GM19328 (cell line): ENCODE results near the gene VPS13D.
"Not testable (repeated sequence)": the region's sequence is repeated elsewhere in the genome, so short reads cannot be mapped to it uniquely, and the experiment has no call there.

Experiments
- ATAC-seq: cut with Tn5 transposase; IDR thresholded peaks from one replicate; pipeline ENCODE4 v1.9.1; 2021; ENCODE audit warnings: mild to moderate bottlenecking, moderate library complexity; ENCODE audit not compliant: unreplicated experiment

VPS13D gene

GRCh38 chr1:12200208-12200607 is 29.6 kb upstream of the VPS13D start:
- ATAC-seq, result no peak

- no peak for ATAC-seq
Measured at GRCh38 chr1:12201352-12202189, 28.3 kb upstream of the VPS13D start.

- no peak for ATAC-seq
Measured at GRCh38 chr1:12202190-12202497, 27.7 kb upstream of the VPS13D start.

- ATAC-seq, result no peak
Measured at GRCh38 chr1:12202577-12202976, 27.3 kb upstream of the VPS13D start.

- ATAC-seq, result no peak
Measured at GRCh38 chr1:12203216-12204007, 26.4 kb upstream of the VPS13D start.

- ATAC-seq, result no peak
Measured at GRCh38 chr1:12204140-12204539, 25.7 kb upstream of the VPS13D start.

GRCh38 chr1:12204754-12205658 is 24.8 kb upstream of the VPS13D start:
- ATAC-seq, result no peak

- ATAC-seq, result no peak
Measured at GRCh38 chr1:12206238-12206637, 23.6 kb upstream of the VPS13D start.

- no peak for ATAC-seq
Measured at GRCh38 chr1:12206792-12207424, 22.9 kb upstream of the VPS13D start.

GRCh38 chr1:12208271-12208670 is 21.6 kb upstream of the VPS13D start:
- ATAC-seq, result no peak

- ATAC-seq, result no peak
Measured at GRCh38 chr1:12208764-12209494, 20.9 kb upstream of the VPS13D start.

GRCh38 chr1:12209495-12209832 is 20.4 kb upstream of the VPS13D start:
- ATAC-seq, result no peak

GRCh38 chr1:12215118-12215961 is 14.5 kb upstream of the VPS13D start:
- ATAC-seq, result no peak

GRCh38 chr1:12219800-12220199 is 10.0 kb upstream of the VPS13D start:
- no peak for ATAC-seq

- ATAC-seq, result no peak
Measured at GRCh38 chr1:12220890-12221289, 8.9 kb upstream of the VPS13D start.

- not testable (repeated sequence) for ATAC-seq
Measured at GRCh38 chr1:12222700-12223099, 7.1 kb upstream of the VPS13D start.

- not testable (repeated sequence) for ATAC-seq
Measured at GRCh38 chr1:12224092-12224491, 5.7 kb upstream of the VPS13D start.

GRCh38 chr1:12228979-12229378 is 851 bp upstream of the VPS13D start:
- ATAC-seq, result no peak

- ATAC-seq, result no peak
Measured at GRCh38 chr1:12229386-12229834, 420 bp upstream of the VPS13D start.
